Hematopoietic multipotent progenitor cell treated with erythropoietin and hydrocortisone succinate and interleukin-3 and kit ligand, for 4 days (in vitro differentiated cells): ENCODE data around the gene ALX4.

Experiments used
- DNase-seq: peaks from one replicate; pipeline ENCODE4 v3.0.0-alpha.2; 2015

ALX4 gene

DNA sequence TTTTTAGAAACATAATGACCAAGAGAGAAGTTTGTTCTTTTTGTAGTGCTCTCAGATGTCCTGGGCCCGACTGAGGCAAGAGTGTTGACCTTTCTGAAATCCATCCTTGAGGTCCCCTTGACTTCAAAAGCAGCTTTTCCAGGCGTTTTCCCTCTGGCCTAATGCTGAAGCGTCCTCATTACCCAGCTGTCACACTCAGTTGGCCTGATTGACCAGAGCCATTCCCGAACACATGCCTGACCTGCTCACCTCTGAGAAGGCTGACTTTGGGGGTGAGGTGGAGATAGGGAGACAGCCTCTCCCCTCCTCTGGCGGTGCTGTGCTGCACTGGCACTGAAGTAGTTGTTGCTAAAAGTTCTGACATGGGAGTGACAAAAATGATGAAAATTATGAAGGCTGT, 66.9 kb downstream of the ALX4 start:
- DNase-seq: no peak

DNA sequence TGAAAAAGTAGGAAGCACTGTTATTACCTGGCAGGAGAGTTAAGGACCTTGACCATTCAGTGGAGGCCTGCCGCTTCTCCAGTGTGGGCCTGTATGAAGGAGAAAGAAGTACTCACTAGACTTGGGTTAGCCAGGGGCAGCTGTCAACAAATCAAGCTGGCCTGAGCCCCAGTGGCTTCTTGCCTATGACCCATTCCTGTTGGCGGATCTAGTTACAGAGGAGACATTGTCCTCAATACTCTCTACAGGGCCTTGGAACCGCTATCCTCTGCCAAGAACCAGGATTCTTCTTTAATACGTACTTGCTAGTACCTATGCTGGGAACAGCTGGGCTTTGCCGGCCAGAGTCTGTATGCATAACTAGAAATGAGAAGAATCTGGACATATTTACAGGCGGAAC, 68.1 kb downstream of the ALX4 start:
- no peak for DNase-seq

DNA sequence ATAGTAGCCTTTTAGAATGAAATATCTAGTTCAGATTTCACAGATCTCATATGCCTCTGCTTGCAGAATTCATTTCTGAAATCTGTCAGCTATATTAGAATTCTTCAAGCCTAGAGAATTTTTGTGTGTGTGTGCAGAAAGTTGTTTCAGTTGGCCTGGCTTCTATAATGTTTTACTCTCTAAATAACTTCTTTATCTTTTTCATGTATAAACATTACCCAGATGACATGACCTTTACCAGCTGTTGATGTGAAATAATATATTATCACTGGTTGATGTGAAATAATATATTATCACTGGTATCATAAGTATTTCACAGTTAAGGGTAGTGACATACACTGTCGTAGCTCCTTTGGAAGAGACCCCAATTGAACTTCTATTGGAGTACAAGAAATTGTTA, 72.8 kb downstream of the ALX4 start:
- no peak for DNase-seq

DNA sequence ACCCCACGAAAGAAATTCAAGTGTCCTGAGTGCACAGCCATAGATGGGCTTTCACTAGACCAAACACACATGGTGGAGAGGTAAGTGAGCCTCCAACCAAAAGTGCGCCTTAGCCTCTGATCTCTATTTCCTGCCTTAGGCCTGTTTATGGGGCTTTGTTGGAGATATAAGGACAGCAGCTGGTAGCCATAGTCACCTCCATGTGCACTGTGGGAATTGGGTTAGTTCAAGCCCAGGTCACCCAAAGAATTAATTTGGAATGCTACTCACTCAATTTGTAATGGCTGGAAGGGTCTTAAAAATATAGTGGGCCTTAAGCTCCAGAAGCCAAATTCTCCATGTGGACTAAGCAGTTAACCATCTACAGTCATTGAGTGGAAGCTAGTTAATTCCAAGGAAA, 73.6 kb downstream of the ALX4 start:
- no peak for DNase-seq

DNA sequence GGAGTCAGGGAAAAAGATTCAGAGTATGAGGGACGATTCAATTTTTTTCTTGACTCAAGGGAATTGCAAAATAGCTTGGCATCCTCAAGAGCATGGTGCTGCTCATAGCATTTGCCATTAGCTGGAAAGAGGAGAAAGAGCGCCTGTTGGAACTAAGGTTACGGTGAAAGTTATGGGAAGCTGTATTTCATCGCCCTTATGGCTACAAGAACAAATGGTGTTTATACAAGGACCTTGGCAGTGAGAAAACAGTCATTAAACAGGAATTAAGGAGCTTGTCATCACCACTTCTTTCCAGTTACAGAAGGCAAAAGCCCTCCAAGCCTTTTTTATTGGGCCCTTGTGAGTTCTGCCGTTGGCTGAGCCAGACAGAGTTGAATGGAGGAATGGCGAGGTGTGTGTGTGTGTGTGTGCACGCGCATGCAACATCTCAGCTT, 74.2 kb downstream of the ALX4 start:
- no peak for DNase-seq

DNA sequence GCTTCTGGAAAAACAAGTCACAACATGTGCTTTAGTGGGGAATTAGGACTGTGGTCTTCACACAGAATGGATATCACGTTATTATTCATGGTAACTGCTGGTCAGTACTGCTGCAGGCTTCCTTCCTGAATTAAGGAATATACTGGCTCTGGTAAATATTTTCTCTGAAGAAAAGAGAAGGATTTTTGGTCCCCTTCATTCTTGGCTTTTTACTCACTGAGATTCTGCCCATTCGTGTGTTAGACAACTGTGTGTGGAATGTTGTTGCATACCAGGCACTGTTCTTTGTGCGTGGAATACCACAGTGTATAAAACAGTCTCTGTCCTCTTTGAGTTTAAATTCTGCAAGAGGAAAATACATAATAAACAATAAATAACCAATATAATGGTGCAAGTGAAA, 80.3 kb downstream of the ALX4 start:
- no peak for DNase-seq

DNA sequence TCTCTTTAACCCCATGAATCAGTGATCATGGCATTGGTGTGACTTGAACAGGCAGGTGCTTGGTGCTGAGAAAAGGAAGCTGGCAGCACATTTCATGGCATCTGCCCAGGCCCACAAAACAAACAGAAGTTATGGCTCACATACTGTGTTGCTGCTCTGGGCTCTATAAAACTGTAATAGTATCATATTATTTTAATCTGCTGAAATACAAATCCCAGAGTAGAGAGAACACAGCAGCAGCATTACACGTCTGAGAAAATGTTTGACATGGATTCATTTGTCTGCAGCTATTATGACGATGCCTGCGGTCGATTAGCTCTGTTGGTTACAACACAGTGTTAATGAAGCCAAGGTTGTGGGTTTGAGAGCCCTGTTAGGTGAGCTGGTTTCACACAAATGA, 80.8 kb downstream of the ALX4 start:
- no peak for DNase-seq

DNA sequence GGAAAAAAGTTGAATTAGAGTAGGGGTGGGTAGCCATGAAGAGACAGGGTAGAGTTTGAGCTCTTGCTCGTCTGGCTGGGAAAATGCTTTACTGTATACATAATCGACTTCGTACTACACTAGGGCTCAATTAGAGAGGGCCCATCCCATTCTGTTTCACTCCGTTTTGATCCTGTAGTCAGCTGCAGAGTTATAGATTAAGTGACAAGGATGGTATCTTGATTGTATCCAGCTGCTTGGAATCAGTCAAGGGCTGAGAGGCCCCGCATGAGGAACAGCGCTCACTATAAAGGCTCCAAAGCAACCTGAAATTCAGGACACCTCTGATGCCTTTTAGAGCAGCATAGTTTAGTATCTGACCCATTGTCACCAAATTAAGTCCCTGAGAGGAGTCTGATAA, 81.6 kb downstream of the ALX4 start:
- no peak for DNase-seq

DNA sequence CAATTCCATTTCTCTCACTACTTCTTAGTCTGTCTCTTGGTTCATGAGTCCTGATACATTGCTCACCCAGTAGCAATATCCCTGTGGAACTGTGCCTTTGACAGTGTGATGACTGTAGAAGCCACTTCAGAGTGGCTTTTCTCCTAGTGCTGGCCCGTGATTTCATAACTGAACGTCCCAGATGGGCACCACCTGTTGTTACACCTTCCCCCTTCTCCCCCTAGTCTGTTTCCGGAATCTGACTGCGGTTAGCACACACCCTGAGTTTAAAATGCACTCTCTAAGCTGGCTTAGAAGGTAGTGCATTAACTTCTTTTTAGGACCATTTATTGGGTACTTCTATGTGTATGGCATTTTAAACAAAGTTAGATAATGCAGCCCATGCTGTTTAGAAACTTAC, 83.0 kb downstream of the ALX4 start:
- no peak for DNase-seq

DNA sequence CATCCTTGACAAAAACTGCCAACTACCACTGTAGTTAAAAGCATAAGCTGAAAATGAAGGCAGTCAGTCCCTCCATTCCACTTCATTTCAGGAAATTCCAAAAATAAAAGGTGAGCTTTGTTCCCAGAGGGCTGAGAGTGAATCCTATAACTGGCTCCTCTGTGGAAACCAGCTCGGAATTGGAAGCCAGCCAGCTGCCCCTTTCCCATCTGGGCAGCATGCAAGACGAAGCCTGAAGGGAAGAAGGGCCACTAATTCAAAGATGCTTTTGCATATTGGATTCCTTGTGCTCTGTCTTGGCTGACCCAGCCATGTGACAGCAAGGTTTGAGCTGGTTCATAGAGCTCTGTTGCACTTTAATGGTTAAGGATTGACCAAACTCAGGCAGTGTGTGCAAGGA, 83.4 kb downstream of the ALX4 start:
- no peak for DNase-seq

DNA sequence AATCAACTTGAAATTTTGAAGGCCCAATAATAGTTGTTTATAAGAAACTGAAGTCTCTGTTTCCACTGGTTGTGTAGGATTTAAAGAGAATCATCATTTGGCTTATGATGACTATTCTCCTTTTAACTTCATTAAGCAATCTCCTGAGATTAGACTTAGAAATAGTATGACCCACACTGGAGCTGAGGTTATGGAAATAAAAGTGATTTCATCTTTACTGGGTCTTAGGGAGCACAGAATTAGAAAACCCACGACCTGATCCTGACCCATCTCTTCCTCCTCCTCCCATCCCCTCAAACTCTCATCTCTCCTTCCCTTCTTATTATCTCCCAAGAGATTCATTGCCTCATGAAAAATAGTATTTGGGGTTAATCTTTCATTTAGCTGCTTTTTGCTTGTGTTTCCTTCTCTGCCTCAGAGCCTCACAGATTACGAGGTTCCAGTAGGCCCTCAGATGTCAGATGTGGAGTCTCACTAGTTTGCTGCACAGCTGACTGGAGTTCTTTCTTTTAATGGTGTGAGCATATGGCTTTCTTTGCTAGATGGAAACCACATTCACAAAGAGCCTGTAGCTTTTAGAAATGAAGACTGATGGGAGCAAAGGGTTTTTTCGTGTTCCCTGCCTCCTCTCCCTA, 85.0 kb downstream of the ALX4 start:
- no peak for DNase-seq

DNA sequence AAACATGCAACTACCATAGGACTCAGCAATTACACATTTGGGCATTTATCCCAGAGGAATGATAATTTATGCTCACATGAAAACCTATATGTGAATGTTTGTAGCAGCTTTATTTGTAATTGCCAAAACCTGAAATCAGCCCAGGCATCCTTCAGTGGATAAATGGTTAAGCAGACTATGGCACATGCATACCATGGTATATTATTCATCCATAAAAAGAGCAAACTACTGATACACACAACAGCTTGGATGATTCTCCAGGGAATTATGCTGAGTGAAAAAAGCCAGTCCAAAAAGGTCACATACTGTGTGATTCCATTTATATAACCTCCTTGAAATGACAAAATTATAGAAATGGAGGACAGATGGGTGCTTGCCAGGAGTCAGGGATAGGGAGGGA, 86.7 kb downstream of the ALX4 start:
- no peak for DNase-seq

DNA sequence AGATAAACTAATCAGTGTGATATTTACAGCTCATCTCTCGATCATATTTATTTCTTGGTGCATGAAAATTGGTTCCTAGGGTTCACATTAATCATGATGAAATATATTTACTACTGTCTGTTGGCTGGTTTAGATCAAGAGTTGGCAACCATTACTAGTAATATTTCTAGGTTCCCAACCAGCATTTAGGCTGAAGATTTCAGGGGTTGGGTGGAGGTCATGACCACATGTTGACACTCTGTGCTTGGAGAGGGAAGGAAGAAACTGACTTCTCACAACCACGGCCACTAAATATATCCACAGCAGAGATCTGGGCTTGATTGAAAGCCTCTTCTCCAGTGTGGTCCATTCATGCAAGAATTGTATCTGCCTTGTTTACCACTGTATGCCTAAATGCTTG, 87.9 kb downstream of the ALX4 start:
- DNase-seq: no peak

DNA sequence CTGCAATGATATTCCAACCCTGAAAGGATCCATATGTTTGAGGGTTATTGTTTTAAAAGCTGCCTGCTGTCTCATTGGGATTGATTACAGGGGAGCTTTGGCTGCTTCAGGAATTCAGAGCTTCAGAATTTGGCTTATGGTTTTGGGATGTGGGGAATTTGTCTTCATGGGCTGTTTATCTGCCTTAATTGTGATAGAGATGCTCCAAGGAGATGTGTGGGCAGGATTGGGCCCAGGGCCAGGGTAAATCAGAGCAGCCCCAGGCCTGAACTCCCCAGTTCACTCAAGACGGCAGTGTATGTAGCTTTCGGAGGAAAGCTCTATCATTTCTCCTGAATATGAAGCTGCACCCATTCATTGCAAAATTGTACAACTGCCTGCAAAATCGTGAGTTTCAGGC, 88.5 kb downstream of the ALX4 start:
- DNase-seq: no peak

DNA sequence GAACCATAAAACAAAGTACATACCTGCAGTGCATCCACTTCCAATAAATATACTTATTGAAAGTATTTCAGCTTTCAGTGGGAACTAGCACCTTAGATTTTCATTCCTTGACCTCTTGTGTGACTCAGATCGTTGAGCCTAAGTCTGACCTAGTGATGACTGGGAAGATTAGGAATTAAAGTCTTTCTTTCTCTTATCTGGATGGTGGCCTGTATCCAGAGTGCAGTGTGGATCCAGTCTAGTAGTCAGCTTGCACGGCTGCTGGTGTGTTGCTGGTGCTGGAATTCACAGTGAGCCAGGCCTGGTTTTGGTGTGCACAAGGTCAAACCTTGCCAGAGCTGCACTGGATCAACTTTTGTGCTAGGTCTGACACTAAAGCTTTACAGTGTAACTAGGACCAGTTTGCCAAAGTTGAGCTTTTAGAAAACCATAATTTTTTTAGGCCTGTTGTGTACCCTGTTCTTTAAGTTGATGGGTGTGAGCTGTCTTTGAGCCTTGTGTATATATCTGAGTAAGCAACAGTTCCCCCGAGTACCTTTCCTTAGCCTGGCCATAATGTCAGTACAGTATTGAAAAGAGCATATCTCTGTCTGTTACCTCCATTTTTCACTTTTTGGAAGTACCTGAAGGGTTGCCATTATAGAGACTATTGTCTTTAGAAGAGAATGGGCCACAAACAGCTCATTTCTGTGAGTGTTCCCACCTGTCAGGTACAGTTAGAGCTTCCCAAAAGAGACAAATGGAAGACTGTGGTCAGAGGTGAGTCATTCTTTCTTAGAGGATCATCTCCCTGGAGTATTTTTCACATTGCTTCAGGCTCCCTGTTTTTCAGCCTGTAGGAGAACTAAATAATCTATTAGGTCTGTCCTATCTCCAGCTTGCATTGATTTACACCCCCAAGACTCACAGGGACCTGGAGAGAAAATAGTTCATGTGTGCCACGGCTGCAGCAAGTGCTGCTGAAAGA, 89.8 kb downstream of the ALX4 start:
- DNase-seq: no peak

DNA sequence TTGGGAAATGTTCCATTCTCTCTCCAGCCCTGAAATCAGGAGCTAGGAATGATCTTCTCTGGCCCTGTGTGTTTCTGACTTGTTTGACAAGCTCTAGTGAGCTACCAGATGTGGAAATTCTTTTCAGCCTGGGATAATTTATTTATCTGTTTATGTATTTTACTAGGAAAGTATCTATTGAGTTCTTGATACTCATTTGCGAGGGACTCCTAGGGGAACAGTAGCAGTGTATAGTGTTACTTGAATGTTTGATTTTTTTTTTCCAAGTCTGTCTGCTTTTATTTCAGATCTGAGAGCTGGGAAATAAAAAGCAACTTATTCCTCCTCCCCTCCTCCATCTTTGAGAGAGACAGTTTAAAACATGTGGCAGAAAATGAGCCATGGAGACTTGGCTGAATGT, 92.5 kb downstream of the ALX4 start:
- DNase-seq: no peak

DNA sequence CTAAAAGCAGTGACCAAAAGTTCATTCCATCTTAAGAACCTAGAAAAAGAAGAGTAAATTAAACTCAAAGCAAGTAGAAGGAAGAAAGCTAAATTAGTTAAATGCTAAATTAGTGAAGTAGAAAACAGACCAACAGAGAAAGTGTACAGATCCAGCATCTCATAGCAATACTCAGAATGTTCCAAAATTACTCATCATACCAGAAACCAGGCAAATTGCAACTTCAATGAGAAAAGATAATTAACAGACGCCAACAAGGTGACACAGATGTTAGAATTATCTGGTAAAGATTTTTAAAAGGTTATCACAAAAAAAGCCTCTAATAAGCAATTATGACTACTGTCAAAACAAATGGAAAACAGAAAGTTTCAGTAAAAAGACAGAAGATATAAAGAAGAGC, 96.8 kb downstream of the ALX4 start:
- no peak for DNase-seq

DNA sequence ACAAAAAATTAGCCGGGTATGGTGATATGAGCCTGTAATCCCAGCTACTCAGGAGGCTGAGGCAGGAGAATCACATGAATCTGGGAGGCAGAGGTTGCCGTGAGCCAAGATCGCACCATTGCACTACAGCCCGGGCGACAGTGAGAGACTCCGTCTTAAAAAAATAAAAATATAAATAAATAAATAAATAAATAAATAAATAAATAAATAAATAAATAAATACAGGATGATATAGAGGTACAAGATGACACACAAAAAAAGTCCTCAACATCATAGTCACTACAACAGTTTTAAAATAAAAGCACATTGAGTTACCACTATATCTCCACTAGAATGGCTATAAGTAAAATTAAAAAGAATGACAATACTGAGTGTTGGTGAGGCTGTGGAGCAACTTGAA, 97.8 kb downstream of the ALX4 start:
- no peak for DNase-seq
